ENCODE results near the gene SNX6. TPM values are rescaled to one million over a fixed set of nuclear protein-coding genes. Genes with fewer than 3 reads are reported as not detected.

SNX6 gene
- total and polyA plus RNA-seq, 9 of the 15 experiments (the other 6 are each of a cell fraction or from before 2014, with no cell fraction given): 34.6 to 111 (median 57.5) TPM

DNA sequence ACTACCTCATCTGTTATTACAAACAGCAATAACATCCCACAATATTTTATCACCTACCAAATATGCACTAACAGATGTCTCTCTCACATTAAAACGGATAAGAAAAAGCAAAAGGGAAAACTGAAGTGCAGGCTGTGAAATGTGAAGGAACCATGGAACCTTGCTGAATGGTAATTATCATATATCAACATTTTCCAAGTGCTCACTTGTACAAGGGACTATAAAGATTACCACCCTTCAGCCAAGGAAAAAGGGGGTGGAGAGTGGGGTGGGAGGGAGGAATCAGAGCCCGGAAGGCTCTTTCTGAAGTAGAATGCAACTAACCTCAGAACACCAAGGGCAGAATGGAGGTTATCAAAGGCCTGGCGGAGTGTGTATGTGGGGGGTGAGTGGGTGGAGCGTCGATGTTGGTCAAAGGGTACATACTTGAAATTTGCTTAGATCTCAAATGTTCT is 1.2 kb downstream of the SNX6 start:
- ChIA-PET CTCF (ENCODE audit: low intra/inter-chr PET ratio) (no interaction called here), POLR2A (interaction anchor here (0.9 kb wide), 1 partner anchor 15 kb away, joined by 3 read pairs; no protein-coding TSS in a partner anchor)
- DNase-seq (ENCODE audit: extremely low read depth in 1 of 4, low spot score in 3 of 4) (peak; percentile 32 to 79 (median 49)), ATAC-seq (peak; percentile 80), FAIRE-seq (peak; percentile 90)
- intact Hi-C loops (cut with micrococcal nuclease): no loop called here
- peak overlapping the region; percentile 78 for H3K4me3 ChIP-seq
- no peaks in the 10 kb centered on the region for H4K20me1 ChIP-seq (replicated peaks; ENCODE audit: control insufficient read depth, insufficient read depth, low read length)
- peaks cover 0 to 14% of the 10 kb centered on the region in 2 experiments; a peak in 3 of 5 replicates for H3K4me1 ChIP-seq (replicated peaks in 1 of 2; ENCODE audit: control insufficient read depth in 2 of 2, insufficient read depth in 2 of 2, low read length in 2 of 2)
- no peaks in the 10 kb centered on the region for H3K27me3 ChIP-seq (ENCODE audit: control insufficient read depth in 2 of 2, insufficient read depth in 2 of 2, low read length in 2 of 2)
- peak overlapping the region; percentile 79 for H3K4me2 ChIP-seq (ENCODE audit: insufficient read depth, low read length)
- peaks cover 3% of the 10 kb centered on the region for H3K9me3 ChIP-seq (replicated peaks; ENCODE audit: control insufficient read depth, insufficient read depth, low read depth, low read length)
- H3K9me1 ChIP-seq (ENCODE audit: control insufficient read depth, insufficient read depth, low read length): no peaks in the 10 kb centered on the region
- peaks cover 43% of the 10 kb centered on the region for H3K79me2 ChIP-seq (ENCODE audit: control insufficient read depth, insufficient read depth, low read length)
- no TSS peak for BruUV-seq (replicated peaks)
- H2AFZ ChIP-seq (ENCODE audit: low read depth, low read length): no peak overlapping the region
- WGBS (ENCODE audit: insufficient coverage, low coverage, missing lambda C conversion rate): 0% methylated on average over 5 of the region's 5 CpGs
- peak overlapping the region; percentile 50 to 88; a peak in 3 of 4 replicates for H3K9ac ChIP-seq (ENCODE audit: insufficient read depth in 1 of 2, low read depth in 2 of 2, low read length in 2 of 2)
- peaks cover 5% of the 10 kb centered on the region; the same call in 2 of the 3 replicates for H3K36me3 ChIP-seq (ENCODE audit: control insufficient read depth, insufficient read depth, low read length)
- peak overlapping the region; percentile 87; the same call in 2 of the 3 replicates for H3K27ac ChIP-seq (ENCODE audit: extremely low read depth, low read depth, low read length)
- in situ Hi-C loops (cut with MboI): no loop called here
- TF ChIP-seq L3MBTL2 (IDR thresholded peaks at IDR 0.05): no peak
- TF ChIP-seq TEAD4 (IDR thresholded peaks at IDR 0.05; ENCODE audit: low read length): 0 out of 2 replicates have a peak, but pooled peaks have one; percentile 6
- TF ChIP-seq TEAD4 (CRISPR knock-in tag; IDR thresholded peaks at IDR 0.05; ENCODE audit: borderline replicate concordance): no peak
- TF ChIP-seq NR2C1 (IDR thresholded peaks at IDR 0.05): no peak
- peak; percentile 10; the same call in 1 of the 2 replicates for TF ChIP-seq NR2C1 (tag; IDR thresholded peaks at IDR 0.05)
- TF ChIP-seq CBX8 (IDR thresholded peaks at IDR 0.05; ENCODE audit: borderline replicate concordance, extremely low read depth, low read depth, low read length, poor library complexity, severe bottlenecking): no peak
- TF ChIP-seq PTRF (tag; IDR thresholded peaks at IDR 0.05): no peak
- TF ChIP-seq JUN (IDR thresholded peaks at IDR 0.05; ENCODE audit: borderline replicate concordance, low read depth, low read length): no peak
- no peak for TF ChIP-seq JUN (CRISPR knock-in tag; IDR thresholded peaks at IDR 0.05; ENCODE audit: borderline replicate concordance)
- TF ChIP-seq CCNT2 (IDR thresholded peaks at IDR 0.05; ENCODE audit: borderline replicate concordance, extremely low read depth, insufficient read length, low read depth, low read length): no peak
- TF ChIP-seq MAFF (IDR thresholded peaks at IDR 0.05; ENCODE audit: low read length): no peak
- no peak for TF ChIP-seq NR2F6 (CRISPR knock-in tag; IDR thresholded peaks at IDR 0.05)
- no peak for TF ChIP-seq CHD1 (IDR thresholded peaks at IDR 0.05; ENCODE audit: low read length)
- TF ChIP-seq ZNF717 (CRISPR knock-in tag; IDR thresholded peaks at IDR 0.05): no peak
- 0 out of 4 replicates have a peak, but pooled peaks of 1 of the 2 experiments have one; percentile 32 for TF ChIP-seq RCOR1 (IDR thresholded peaks at IDR 0.05; ENCODE audit: borderline replicate concordance in 1 of 2, low read depth in 2 of 2, low read length in 2 of 2)
- TF ChIP-seq, protein P1, sequence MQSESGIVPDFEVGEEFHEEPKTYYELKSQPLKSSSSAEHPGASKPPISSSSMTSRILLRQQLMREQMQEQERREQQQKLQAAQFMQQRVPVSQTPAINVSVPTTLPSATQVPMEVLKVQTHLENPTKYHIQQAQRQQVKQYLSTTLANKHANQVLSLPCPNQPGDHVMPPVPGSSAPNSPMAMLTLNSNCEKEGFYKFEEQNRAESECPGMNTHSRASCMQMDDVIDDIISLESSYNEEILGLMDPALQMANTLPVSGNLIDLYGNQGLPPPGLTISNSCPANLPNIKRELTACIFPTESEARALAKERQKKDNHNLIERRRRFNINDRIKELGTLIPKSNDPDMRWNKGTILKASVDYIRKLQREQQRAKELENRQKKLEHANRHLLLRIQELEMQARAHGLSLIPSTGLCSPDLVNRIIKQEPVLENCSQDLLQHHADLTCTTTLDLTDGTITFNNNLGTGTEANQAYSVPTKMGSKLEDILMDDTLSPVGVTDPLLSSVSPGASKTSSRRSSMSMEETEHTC (IDR thresholded peaks at IDR 0.05): no peak
- TF ChIP-seq ZNF197 (CRISPR knock-in tag; IDR thresholded peaks at IDR 0.05; ENCODE audit: low read depth): no peak
- TF ChIP-seq EHMT2 (IDR thresholded peaks at IDR 0.05): no peak
- 0 out of 2 replicates have a peak, but pooled peaks have one; percentile 7 for TF ChIP-seq CBFA2T2 (conservative IDR thresholded peaks at IDR 0.05)
- TF ChIP-seq ARID1B (IDR thresholded peaks at IDR 0.05): 0 out of 2 replicates have a peak, but pooled peaks have one; percentile 20
- TF ChIP-seq EGR1 (conservative IDR thresholded peaks at IDR 0.05): peak; percentile 74

All from K562 (cell line).